ENCODE results near the gene NHERF2.
A peak's percentile ranks its signal among the peaks of the same experiment; 100 is the strongest.

The NHERF2 gene

DNA sequence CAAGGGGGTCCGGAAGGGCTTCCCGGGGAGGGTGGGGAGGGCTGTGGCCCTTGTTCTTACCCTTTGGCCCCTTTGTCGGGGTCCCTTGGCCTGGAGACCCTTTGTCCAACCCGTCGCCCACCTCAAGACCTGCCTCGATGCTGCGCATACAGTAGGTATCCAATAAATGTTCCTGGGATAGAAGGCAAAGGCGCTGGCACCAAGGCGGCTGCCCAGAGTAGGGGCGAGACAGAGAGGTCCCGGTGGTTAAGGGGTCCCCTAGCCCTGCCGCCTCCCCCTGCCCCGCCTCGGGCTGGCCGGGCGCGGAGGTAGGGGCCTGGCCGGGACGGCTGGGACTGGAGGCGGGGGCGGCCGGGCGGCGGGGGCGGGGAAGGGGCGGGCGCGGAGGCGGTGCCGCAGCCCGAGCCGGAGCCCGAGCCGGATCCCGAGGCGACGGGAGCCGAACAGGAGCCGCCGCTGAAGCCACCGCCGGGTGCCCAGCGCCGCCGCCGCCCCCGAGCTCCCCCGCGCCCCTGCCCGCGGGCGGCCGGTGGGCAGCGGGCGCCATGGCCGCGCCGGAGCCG, at the start of gene NHERF2:
NHERF2 (plus strand) TSS at position 442 of the 563 bp plus-strand sequence; CDS start at position 546, 104 bp downstream.
- DNase-seq: no peak

DNA sequence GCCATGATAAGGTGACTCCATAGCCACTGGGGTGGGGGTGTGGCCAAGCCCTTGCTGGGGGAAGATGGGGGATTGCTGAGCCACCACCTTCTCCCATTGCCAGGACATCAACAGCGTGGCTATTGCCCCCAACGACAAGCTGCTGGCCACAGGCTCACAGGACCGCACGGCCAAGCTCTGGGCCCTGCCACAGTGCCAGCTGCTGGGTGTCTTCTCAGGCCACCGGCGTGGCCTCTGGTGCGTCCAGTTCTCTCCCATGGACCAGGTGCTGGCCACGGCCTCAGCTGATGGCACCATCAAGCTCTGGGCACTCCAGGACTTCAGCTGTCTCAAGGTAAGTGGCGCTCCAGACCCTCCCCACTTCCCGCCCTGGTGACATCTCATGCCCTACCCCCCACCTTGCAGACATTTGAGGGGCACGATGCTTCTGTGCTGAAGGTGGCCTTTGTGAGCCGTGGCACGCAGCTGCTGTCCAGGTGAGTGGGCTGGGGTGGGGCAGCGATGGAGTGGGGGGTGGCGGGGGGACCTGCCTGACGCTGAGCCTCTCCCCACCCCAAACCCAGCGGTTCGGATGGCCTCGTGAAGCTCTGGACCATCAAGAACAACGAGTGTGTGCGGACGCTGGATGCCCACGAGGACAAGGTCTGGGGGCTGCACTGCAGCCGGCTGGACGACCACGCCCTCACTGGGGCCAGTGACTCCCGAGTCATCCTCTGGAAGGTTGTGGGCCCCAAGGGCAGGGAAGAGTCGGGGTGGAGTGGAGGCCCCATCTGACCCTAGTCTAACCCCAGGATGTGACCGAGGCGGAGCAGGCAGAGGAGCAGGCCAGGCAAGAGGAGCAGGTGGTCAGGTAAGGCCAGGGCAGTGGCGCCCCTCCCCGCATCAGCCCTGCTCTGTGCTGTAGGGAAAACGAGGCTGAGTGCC, 49.5 kb upstream of the NHERF2 start:
- no peak for DNase-seq

DNA sequence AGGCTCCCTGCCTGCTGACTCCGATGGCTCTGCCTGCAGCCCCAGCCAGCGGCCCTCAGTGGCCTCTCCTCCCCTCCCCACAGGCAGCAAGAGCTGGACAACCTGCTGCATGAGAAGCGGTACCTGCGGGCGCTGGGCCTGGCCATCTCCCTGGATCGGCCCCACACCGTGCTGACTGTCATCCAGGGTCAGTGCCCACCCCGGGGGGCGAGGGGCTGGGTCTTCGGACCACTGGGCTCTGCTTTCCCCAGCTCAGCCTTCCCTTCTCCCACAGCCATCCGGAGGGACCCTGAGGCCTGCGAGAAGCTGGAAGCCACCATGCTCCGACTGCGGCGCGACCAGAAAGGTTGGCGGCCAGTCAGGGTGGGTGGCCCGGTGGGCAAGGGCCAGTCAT, 48.8 kb upstream of the NHERF2 start:
- no peak for DNase-seq

DNA sequence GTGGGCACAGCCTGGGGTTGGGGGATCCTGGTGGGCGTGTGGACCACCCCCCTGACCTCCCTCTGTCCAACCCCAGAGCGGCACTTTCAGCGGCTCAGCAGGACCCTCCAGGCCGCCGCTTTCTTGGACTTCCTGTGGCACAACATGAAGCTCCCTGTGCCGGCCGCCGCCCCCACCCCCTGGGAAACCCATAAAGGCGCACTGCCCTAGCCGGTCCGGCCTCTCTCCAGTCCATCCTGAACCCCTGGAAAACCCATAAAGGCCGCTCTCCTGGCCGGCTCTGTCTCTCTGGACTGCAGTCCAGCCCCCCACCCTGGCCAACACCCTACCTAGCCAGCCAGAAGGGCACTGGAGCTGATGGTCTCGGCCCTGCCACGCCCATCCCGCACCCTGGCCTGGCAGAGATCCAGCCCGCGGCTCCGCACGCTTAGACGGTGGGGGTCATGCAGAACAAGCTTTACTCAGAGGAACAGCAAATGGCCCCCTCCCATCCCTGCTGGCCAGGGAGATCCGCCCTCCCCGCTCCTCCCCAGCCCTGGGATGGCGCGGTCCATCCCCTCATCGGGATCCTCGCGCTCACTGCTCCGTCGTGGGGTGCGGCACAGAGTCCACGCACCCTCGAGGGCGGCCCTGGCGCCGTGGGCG, 48.1 kb upstream of the NHERF2 start:
- no peak for DNase-seq

DNA sequence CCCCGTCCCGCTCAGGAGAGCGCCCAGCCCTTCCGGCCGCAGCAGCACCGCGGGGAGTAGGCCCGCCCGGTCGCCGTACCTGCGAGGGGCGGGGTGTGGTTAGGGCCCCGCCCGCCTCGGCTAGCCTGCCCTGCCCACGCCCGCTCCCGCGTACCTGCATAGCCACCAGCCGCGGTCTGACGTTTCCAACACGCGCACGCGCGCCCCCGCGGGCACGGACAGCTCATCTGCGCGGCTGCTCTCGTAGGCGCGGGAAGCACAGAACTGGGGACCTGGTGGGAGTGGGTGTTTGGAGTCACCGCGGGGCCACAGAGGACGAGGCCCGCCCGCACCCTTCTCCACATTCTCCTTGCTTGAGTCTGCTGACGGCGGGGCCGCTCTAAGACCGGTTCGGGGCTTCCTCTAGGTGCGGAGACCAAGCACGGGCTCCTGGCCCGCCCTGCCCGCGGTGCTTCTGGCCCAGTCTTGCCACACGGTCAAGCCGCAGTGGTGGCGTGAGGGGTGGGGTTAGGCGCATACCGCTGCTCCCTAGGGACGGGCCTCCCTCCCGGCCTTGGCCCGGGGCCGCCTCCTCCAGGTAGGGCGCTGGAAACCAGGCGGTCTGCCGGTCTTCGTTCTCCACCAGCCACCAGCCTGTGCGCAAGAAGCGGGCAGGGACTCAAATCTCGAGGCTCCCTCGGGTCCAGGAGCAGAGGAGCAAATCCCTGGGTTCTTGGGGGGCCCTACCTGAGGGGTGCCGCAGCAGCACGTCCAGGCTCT, 47.3 kb upstream of the NHERF2 start:
- DNase-seq: no peak

DNA sequence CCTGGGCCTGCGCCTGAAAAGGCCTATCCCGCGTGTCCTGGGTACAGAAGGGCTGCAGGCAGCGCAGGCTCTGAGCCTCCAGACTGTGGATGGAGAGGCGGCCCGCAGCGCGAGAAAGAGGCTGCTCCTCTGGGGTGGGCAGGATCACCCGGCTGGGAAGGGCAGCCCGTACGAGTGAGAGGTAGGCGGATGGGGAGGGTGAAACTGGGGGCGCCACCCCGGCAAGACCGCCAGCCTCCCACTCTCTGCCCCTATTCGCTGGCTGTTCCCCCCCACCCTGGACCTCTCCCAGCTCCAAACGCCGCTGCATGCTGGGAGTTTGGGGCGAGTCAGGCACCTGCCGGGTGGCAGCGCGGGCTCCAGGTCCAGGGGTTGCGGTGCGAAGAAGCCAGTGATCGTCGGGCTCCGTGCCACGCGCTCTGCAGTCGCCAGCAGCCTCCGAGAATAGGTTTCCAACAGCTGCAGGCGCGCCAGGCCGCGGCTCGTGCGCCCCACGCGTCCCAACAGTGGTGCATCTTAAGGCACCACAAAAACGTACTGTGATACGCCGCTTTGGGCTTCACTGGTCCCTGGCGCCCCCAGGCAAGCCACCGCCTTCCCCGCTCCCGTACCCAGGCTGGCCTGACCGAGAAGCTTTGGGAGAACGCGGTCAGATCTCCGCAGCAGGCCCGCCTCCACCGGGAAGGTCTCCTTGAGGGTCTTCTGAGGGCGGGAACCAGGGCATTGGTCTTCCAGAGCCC, 46.5 kb upstream of the NHERF2 start:
- DNase-seq: no peak

DNA sequence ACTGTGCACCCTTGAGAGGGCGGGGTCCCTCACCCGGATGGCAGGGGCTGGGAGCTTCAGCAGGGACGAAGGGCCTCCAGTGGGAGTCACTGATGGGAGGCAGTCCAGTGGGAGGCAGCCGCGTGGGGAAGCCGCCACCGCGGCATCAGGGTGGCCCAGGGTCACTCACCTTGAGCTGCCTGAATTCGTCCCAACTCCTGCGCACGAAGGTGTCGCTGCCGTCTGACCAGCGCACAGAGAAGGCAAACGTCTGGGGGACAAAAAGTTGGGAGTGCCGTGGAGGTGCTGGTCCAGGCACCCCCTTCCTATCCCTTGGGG, 46.0 kb upstream of the NHERF2 start:
- no peak for DNase-seq

DNA sequence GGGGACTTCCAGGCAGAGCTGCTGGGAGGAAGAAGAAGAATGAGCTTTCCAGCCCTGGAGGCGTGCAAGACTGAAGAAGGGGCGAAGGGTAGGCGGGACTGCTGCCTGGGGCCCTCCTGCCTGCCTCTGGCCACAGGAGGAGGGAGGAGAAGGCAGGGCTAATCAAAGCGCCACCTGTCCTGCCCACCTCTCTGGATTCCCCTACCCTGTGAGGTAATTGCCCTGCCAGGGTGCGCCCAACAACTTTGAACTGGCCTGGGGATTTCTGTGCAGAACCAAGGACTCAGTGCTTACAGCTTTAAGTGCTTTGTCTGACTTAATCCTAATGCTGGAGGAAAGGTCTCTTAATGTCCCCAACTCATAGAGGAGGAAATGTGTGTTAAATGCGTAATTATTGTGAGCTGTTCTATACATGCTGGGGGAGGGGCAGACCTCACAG, 45.3 kb upstream of the NHERF2 start, which contains the start of gene NOXO1:
NOXO1 (minus strand) TSS at position 72 of the 439 bp plus-strand sequence. CDS start 290 bp downstream, outside the sequence.
- DNase-seq: no peak

DNA sequence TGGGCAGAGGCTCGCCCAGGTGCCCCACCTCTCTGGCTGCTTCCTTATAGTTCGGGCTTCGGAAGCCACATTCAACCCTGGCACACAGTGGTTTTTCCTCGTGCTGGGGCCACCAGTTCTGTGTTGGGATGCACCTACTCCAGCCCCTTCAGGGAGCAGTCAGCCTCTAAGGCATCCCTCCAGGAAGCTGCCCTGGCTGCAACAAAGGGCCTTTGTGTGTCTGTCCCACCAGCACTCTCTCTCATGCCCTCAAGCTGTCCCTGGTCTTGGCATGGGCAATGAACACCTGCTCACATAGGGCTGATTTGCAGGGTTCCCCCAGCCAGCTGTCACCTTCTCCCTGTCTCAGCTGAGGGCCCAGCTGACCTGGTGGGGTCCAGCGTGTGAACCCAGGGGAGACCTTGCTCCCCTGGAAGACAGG, 44.7 kb upstream of the NHERF2 start:
- DNase-seq: no peak

DNA sequence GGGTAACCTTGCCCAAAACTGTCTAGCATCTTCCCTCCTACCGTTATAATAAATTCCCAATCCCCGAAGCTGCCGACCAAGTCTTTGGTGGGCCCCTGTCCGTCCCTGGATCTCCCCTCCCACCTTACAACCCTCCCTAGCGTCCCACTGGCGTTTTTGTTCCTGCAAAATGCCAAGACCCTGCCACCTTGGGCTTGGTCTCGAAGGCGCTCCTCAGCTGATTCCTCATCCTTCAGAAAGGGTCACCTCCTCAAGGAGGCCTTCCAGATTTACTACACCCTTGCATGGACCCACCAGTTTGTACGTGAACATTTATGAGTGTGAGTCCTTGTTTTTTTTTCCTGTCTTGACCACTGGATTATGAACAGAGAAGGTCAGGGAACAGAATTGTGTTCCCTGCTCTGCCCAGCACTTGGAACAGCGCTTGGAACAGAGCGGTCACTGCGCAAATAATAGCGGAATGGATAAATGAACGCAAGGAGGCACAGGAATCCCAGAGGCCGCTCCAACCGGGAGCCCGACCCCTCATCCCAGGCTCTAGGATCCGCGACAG, 43.6 kb upstream of the NHERF2 start:
- DNase-seq: no peak

DNA sequence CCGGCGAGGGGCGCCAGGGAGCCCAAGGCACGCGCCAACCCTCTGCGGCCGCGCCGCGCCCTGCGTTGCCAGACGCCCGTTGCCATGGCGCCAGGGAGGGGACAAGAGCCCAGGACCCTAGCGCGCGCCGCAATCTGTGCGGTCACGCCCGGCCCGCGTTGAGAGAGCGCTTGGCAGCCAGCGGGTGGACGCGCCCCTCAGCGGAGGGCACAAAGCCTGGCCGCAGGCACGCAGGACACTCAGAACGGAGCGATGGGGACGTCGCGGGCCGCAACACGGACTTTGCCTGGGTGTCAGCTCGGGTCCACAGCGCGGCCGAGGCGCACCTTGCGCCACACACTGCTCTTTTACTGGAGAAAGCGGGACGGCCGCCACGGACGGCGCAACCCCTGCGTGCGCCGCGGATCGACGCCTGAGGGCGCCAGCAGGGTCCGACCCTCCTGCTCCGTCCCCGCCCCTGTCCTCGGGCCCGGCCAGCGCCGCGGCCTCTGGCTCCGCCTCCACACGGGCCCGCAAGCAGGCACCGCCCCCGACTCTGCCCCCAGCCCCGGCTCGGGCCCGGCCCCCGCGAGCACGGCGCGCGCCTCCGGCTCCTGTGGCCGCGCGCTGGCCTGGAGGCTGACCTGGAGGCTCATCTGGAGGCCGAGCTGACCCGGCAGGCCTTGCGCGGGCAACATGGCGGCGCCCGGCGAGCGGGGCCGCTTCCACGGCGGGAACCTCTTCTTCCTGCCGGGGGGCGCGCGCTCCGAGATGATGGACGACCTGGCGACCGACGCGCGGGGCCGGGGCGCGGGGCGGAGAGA, 43.0 kb upstream of the NHERF2 start, which contains the start of gene GFER:
GFER (plus strand) TSS at position 650 of the 803 bp plus-strand sequence; CDS start at position 676, 26 bp downstream.
- peak; percentile 71 for DNase-seq

DNA sequence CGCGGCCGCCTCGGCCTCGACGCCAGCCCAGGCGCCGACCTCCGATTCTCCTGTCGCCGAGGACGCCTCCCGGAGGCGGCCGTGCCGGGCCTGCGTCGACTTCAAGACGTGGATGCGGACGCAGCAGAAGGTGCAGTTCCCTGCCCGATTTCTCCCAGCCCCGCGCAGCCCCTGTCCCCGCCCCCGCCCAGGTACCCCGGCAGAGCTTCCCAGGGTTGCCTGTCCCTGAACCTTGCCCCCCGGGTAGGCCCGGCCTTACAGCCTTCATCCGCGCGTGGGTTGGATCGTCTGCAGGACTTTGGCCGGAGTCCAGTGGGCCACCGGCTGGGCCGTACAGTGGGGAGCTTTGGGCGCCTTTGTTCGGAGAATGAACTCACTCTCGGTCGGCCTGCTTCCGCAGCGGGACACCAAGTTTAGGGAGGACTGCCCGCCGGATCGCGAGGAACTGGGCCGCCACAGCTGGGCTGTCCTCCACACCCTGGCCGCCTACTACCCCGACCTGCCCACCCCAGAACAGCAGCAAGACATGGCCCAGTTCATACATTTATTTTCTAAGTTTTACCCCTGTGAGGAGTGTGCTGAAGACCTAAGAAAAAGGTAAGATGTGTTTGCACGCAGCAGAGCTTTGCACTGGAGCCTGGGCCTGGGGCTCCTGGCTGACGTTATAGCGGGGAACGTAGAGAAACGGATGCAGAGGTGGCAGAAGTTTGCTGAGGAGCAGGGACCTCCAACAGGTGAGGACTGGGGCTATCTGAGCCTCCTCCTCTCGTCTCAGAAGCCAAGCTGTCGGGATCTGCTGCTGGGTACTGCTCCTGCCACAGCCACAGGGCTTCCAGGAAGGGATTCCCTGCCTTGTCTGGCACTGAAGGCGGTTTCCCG, 42.1 kb upstream of the NHERF2 start:
- no peak for DNase-seq

DNA sequence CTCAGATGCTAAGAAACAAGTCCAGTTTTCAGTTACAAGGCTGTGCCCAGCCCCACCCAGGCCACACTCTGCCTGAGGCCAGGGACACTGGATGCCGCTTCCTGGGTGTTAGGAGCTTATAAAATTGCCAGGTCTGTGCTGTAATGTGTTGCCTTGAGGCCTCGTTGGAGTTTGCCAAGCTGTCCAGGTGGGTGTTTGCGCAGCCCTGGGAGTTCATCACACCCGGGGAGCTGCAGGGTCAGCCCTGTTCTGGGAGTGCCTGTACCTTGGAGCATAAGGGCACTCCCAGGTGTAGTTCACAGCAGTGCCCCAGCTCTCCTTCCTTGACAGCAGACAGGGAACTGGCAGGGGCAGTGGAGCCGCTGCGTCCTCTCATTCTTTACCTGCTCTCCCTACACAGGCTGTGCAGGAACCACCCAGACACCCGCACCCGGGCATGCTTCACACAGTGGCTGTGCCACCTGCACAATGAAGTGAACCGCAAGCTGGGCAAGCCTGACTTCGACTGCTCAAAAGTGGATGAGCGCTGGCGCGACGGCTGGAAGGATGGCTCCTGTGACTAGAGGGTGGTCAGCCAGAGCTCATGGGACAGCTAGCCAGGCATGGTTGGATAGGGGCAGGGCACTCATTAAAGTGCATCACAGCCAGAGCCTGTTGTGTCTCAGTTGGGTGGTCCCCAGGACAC, 41.1 kb upstream of the NHERF2 start:
- no peak for DNase-seq

DNA sequence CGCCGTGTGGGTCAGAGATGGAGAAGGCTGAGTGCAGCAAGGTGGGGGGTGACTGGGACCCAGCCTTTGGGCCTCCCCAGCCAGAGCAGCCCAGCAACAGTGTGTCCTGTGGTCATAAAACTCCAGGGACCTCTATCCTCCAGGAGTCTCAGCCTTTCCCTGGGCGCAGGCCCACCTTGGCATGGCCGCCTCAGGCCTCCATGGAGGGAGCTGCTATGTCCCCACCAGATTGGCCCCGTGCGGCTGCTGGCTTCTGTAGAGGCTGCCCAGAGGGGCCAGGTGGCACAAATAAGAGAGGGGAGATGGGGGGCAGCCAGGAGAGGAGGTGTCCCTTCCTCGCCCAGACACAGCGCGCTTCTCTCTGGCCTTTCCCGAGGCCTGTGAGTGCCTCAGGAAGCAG, 39.5 kb upstream of the NHERF2 start:
- no peak for DNase-seq

DNA sequence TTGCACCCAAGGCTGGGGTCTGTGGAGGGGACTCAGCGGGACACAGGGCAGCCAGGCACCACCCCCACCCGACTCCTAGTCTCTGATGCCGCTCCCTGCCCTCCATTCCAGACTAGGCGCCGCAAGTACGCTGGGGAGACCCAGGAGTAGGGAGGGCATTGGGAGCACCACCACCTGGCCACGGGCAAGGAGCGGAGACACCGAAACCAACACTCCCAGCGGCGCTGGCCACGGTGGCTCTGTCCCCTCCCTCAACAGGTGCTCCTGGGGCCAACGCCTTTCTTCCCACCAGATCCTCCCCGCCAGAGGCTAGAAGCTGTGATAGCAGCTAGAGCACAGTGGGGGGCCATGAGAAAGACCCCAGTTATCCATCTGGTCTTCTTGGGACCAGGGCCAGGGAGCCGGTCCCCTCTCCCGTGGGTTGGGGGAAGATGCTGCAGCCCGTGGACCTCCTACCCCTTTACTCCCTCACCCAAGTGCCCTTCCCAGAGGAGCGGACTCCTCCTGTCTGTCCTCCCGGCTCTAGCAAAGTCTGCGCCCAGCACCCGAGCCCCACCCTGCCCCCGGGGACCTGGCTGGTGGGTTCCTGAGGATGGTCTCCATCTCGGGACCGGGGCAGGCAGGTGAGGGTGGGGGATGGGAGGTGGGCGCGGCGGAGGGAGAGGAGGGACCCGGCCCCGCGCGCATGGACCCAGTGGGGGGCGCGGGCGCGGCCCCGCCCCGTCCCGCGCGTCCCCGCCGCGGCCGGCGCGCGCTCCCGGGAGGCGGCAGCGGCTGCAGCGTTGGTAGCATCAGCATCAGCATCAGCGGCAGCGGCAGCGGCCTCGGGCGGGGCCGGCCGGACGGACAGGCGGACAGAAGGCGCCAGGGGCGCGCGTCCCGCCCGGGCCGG, 37.2 kb upstream of the NHERF2 start, which contains the start of gene SYNGR3:
SYNGR3 (plus strand) TSS at position 762 of the 892 bp plus-strand sequence. CDS start 133 bp downstream, outside the sequence.
- DNase-seq: no peak

DNA sequence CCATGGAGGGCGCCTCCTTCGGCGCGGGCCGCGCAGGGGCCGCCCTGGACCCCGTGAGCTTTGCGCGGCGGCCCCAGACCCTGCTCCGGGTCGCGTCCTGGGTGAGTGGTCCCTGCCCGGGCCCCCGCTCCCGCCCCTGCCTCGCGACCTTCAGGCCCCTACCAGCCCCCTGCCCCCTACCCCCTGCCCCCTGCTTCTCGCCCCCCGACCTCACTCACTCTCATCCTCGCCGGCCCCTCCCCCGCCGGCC, 36.7 kb upstream of the NHERF2 start:
- DNase-seq: no peak

DNA sequence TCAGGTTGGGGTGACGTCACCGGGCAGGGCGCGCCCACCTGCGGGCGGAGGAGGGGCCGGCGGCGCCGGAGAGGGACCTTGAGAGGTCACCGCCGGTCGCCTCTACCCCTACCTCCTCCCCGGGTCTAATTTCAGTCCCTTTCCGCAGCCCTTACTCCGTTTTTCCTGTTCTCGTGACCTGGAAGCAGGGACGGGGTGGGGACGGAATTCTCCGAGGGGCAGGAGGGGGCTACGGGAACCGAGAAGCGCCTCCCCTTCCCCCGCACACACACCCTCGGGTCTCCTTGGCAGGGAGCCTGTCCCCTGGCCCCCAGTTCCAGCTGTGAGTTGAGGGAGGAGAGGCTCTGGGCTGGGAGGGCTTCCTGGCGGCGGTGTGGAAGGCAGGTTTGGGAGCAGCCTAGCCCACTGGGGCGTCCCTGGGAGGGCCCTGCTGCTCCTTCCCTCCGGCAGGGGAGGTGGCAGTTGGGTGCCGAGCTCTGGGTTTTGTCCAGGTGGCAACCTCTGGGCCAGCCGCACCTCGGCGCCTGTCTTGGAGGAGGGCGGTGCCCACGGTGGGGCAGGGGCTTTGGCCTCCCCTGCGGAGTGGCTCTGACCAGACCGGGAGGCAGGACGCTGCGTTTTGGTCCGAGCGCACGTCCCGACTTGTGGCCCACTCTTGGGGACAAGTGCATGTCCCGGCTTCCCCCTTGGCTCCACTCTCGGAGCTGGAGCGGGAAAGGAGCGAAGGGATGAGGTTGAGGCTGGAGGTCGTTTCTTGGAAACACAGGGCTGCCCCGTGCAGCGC, 36.2 kb upstream of the NHERF2 start:
- DNase-seq: no peak

DNA sequence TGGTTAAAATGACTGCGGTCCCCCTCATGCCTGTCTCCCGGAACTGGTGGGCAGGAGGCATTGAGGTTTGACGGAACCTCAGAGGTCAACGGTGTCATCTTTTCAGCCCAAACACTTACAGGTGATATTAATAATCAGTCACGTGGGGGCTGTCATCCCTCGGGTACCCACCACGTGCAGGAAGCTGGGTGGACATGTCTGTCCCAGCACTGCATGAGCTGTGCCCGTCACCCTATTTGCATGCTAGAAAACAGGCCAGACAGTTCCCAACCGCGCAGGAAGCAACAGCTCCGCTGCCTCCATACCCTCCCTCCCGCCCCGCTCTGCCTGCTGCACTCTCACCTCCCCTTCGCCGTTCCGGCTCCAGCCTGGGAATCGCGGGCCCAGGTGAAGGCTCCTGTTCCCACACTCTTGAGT, 35.6 kb upstream of the NHERF2 start:
- DNase-seq: no peak

Data from NCI-H524 treated with DMSO at 0.1 percent for 48 hours (cell line).